H4 (cell line): ENCODE data around the gene MAP3K8. TPM values are rescaled to one million over a fixed set of nuclear protein-coding genes. Genes with fewer than 3 reads are reported as not detected.

Experiments used
- DNase-seq: peaks from one replicate; pipeline ENCODE4 v3.0.0-alpha.2; 2015; ENCODE audit warnings: low spot score
- total RNA-seq: library from RNA; depleted of rRNA; stranded (reverse); fragments of >200 nt; shearing (Covaris generic); gene quantifications from 2 replicates; pipeline ENCODE4 v1.2.3, GENCODE V29; 2014

The MAP3K8 gene
- total RNA-seq, 1 experiment from 2014 or later = 3.3 TPM

GRCh38 chr10:30490289-30491000, 56.5 kb downstream of the MAP3K8 start:
- DNase-seq = no peak

- no peak for DNase-seq
Observed at GRCh38 chr10:30491204-30491915, 57.4 kb downstream of the MAP3K8 start.

DNA sequence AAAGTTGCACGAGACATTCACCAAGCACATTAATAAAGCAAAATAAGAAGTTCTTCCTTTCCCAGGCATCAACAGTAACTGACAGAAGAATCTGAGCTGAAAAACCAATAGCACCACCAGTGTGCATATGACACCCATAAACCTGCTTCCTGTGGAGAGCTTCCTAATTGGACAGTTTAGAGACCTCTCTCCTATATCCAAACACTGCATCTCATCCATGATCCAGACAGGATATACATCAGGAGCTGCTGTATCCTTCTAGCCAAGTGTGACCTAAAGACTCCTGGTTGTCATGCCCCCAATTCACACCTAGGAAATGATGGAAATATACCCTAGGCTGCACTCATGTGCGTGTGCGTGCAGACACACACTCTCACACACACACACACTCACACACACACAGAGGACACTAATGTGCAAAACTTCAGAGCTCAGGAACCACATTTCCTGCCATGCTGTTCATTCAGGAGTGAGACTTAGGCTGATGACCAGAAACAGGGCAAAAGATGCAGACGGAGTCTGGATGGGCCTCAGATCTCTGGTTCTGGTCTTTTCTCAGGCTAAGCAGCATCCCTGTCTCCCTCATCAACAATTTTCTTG, 58.0 kb downstream of the MAP3K8 start:
- DNase-seq = no peak

DNA sequence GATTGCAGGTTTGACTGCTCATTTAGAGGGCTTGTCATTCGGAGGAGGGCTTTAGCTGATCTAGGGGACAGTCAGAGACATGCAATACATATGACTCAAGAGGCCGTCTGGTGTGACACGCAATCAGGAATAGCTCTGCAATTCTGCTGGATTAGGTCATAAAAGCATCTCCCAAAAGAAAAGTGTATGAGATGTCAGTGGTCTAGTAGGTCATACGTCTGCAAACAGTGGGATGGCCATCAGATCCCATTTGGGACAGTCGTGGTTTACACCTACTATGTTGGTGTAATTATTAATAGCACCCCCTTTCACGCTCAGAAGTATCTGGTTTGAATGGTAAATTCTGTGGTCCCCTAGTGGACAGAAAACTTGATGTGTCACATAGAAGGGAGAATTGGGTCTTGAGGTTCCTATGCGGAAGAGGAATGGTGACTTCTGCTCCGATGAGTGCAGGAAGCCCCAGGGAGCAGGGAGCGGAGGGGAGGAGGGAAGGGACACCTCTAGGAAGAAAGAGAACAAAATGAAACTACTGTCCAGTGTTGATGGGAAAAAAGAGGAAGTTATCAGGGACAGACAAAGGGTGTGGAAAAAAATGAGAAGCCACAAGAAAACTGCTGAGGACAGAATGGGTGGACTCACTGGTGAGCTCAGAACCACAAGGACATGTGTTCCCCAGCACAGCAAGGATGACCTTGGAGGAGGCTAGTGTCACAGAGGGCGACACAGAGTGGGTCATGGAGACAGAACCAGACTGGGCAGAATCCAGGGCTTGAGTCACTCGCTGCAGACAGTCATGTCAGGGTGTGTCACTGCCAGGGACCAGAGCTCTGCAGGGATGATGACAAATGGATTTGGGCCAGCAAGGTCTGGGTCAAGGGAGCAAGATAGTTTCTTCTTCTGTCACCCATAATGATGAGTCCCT, 59.9 kb downstream of the MAP3K8 start:
- DNase-seq = no peak

DNA sequence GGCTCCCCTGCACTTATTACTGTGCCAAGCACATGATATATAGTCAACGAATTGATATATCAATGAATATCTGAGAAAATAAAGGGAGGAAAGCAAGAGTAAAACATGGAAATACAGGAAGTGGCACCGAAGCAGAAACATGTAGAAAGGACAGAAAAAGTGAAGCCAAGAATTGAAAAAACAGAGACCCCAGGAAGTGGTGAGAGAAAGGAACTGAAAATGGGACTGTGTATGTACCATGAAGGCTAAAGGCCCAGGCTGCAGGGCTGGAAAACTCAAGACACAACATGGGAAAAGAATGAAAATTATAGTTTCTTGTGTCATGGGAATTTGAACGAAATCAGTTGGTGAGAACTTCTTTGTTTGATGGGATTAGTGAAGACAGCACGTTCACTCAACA, 60.6 kb downstream of the MAP3K8 start:
- DNase-seq = no peak

- no peak for DNase-seq
Observed at GRCh38 chr10:30495687-30496086, 61.7 kb downstream of the MAP3K8 start.

- DNase-seq = no peak
Observed at GRCh38 chr10:30499816-30500215, 65.8 kb downstream of the MAP3K8 start.

GRCh38 chr10:30500534-30500933, 66.5 kb downstream of the MAP3K8 start:
- DNase-seq = no peak

DNA sequence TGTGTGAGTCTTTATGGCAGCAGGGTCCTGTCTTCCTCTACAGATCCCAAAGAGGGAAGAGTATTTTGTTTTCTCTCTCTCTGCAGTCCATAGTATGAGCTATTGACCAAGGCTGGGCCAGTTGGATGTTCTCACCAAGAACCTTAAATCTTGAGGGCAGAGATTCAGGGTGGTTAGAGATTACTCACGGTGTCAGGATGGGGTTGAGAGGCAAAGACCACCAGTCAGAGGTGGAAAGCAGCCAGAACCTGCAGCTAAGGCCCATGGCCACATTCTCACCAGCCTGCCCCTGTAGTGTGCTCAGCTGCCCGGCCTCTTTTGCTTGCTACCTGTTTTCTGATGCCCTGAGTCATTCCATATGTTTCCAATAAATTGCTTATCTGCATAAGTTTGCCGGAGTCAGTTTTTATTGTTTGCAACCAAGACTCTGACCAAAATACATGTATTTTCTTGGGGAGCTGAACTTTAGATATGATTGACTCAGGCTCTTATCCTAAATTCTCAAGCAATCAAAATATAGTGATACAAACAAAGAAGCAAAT, 67.0 kb downstream of the MAP3K8 start:
- DNase-seq = no peak

DNA sequence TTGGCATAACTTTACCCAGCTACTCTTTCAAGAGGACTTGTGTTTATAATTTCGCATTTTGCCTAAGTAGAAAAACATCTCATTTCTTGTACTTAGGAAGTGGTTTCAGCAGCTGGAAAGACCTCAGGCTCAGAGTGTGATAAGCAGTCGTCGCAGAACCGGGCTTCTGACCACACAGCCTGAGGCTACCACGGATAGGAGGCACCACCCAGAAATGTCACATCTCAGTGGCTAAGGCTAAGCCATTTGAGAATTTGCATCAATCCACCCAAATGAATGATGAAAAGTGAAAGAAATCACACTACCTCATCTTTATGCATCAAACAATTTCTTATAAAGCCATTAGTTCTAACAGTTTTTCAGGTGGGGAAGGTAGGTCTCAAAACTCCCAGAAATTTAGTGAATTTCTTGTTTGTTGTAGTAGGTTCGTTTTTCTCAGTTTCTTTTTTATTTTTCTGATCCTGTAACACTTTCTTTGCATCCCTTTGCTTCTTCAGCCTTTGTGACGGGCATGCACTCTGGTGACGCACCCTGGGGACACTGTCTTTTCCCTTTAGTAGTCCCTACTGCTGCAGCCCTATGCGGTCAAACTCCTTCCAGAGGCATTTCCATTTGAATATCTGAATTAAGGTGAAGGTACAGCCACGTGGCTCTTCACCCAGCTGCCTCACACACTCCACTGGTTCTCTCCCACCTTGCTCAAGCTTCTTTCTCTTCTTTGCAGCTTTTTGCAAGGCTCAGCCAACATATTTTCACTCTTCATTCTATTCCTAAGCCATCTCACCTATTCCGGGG, 68.5 kb downstream of the MAP3K8 start:
- peak; percentile 67 for DNase-seq

DNA sequence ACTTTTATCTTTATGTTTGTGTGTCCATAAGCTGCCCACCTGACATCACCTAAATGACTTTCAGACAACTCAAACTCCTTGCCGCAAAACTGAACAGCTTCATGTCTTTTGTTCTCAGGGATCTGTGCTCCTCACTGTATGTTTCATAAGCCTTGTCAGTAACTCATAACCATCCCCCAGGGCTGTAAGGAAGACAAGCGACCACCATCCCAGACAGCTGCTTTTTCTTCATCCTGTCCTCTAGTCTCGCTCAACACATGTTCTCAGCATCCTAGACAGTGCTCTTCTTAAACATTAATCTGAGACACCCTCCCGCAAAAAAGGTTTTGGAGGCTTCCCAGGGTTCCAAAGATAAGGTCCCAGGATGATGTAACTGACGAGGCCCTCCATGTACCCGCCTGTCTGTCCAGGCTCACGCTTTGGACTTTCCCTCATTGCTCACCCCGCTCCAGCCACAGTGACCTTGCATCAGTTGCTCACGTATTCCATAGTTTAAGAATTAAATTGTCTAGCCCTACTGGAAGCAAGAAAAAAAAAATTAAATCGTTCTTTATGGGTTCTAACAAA, 69.8 kb downstream of the MAP3K8 start:
- DNase-seq = no peak

GRCh38 chr10:30505543-30506298, 71.7 kb downstream of the MAP3K8 start:
- no peak for DNase-seq

DNA sequence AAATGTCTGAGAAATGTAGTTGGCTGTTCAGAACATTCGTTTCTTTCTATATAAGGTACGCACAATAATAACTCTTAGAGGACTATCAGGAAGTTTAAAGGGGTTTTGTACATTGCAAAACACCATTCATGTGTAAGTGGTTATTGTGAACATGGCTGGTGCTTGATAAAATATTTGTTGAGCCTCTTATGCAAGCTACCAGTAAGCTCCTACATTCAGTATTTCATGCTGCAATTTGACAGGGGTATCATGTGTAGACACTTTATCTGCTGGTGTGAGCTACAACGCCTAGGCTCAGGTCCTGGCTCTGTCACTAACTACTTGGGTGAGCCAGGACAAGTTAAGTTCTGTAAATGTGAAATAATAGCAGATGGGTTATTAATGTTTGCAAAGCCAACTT, 75.5 kb downstream of the MAP3K8 start:
- no peak for DNase-seq

DNA sequence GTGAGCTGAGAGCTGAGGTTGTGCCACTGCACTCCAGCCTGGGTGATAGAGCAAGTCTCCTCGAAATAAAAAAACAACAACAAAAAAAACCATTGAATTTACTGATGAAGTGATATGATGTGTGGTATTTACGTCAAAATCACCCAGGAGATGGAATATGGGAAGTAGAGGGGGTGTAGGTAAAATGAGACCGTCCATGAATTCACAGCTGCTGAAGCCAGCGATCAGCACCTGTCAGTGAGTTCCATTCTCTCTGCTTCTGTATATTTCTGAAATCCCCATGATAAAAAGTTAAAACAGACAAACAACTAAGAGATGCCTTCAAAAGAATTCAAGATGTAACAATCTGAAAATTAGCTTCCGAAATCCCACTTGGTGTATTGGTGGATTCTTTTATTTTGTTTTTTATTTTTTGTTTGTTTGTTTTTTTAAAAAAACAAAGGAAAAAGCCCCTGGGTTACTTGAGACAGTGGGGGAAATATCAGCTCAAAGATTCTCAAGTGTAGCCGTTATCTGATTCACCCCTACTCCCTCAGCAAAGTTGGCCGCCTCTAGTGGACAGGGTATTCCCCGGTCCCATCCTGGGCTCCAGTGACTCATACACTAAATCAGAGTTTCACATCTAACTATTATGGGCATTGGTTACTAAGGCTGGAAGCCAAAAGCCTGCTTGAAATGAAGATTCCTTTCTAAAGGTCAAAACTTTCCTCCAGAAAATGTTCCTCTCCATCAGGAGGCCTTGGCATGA, 76.4 kb downstream of the MAP3K8 start:
- peak; percentile 23 for DNase-seq

DNA sequence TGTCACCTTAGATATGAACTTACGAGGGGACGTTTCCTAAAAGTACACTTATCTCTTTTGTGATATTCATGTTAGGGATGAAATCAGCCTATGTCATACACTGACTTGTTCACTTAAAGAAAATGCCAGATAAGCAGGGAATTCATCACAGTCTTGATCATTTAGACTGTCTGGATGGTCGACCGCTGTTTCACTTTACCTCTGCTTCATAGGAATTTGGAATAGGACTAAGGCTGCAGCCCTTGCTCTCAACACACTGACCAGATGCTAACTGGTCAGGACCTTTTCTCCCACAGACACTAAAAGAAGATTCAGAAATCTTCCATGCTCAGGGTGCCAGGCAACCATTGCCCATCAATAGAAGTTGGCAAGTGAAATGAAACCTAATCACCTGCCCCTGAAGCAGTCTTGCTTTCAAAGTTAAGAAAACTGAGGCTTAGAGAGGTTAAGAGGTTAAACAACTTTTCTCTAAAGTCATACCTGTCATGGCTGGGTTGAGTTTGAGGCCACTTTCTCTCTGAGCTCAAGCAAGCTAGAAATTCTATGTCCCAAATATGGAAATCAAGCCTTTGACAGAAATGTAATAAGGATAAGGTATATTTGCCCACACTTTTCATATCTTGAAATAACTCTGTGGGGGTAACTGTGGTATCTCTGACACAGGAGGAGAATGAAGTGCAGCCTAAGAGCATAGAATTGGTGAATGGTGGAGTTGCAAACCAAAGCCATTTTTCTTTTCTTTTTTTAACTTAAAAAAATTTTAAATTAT, 77.1 kb downstream of the MAP3K8 start:
- DNase-seq = no peak
